Cardiac muscle cell (in vitro differentiated cells and primary cell): ENCODE data around the gene ZNF669. TPM values are rescaled to one million over a fixed set of nuclear protein-coding genes. Genes with fewer than 3 reads are reported as not detected.
A peak's percentile ranks its signal among the peaks of the same experiment; 100 is the strongest.
"Not testable (repeated sequence)": the region's sequence is repeated elsewhere in the genome, so short reads cannot be mapped to it uniquely, and the experiment has no call there.

ENCODE experiments used
- DNase-seq, 2 donors: peaks; one replicate each; pipeline versions ENCODE4 v3.0.0 to v3.0.0-alpha.2; 2010 to 2017; ENCODE audit warnings: low read depth in 1 of 2, low spot score in 1 of 2
- H3K27ac ChIP-seq: fragments of 200-600 bp; sonication (generic); 2 replicates; pipeline ENCODE4 v1.5.1; 2016
- H3K27me3 ChIP-seq: fragments of 200-600 bp; sonication (generic); 2 replicates; pipeline ENCODE4 v1.6.0; 2016; ENCODE audit warnings: control low read depth
- H3K36me3 ChIP-seq: fragments of 200-600 bp; sonication (generic); 2 replicates; pipeline ENCODE4 v1.5.1; 2016; ENCODE audit warnings: control low read depth
- H3K4me1 ChIP-seq: fragments of 200-600 bp; sonication (generic); 2 replicates; pipeline ENCODE4 v1.8.1; 2017; ENCODE audit warnings: low read depth, mild to moderate bottlenecking, mixed run types
- H3K4me3 ChIP-seq: fragments of 200-600 bp; sonication (generic); 2 replicates; pipeline ENCODE4 v1.5.1; 2016; ENCODE audit warnings: mild to moderate bottlenecking
- H3K9me3 ChIP-seq: fragments of 200-600 bp; sonication (generic); 2 replicates; pipeline ENCODE4 v1.5.1; 2017; ENCODE audit warnings: low read depth, mild to moderate bottlenecking, control low read depth
- CTCF ChIP-seq: IDR thresholded peaks from 2 replicates; pipeline ENCODE4 v1.5.1; 2012; ENCODE audit warnings: low read depth, mild to moderate bottlenecking, low read length
- polyA plus RNA-seq: library from polyadenylated mRNA; unstranded; fragments of >200 nt; fragmentation: Nextera tagmentation; extraction: Ambion mirVana; gene quantifications from 2 replicates; pipeline ENCODE4 v1.2.1, GENCODE V29; 2016
- total RNA-seq: library from RNA; depleted of rRNA; stranded (reverse); fragments of >200 nt; gene quantifications from 2 replicates; pipeline ENCODE4 v1.2.3, GENCODE V29; 2016

Gene ZNF669
- total and polyA plus RNA-seq, 2 experiments from 2014 or later, result 4.4 to 23.2 TPM

GRCh38 chr1:247131236-247131635 is 27.1 kb upstream of the ZNF669 start:
- Histone ChIP-seq H3K36me3 (no peaks in the 10 kb centered on the region), H3K4me1 (no peaks in the 10 kb centered on the region), H3K4me3 (no peak overlapping the region), H3K27ac (no peak overlapping the region), H3K9me3 (no peaks in the 10 kb centered on the region), H3K27me3 (no peaks in the 10 kb centered on the region)
- no peak for TF ChIP-seq CTCF
- DNase-seq, result no peak

GRCh38 chr1:247127519-247128282 is 23.5 kb upstream of the ZNF669 start:
- DNase-seq, result not testable (repeated sequence)
- peak overlapping the region; percentile 49 for H3K27ac ChIP-seq

GRCh38 chr1:247126601-247127000 is 22.4 kb upstream of the ZNF669 start:
- not testable (repeated sequence) for H3K27me3 ChIP-seq, H3K27ac ChIP-seq, DNase-seq, H3K4me3 ChIP-seq, H3K36me3 ChIP-seq, H3K9me3 ChIP-seq, H3K4me1 ChIP-seq

More at GRCh38 chr1:247127519-247128282, 23.5 kb upstream of the ZNF669 start:
- H3K4me1 ChIP-seq, H3K27me3 ChIP-seq, H3K9me3 ChIP-seq, H3K36me3 ChIP-seq: not testable (repeated sequence)
- H3K4me3 ChIP-seq, result peak overlapping the region; percentile 4

- not testable (repeated sequence) for H3K4me3 ChIP-seq, H3K27me3 ChIP-seq, H3K36me3 ChIP-seq, DNase-seq, H3K9me3 ChIP-seq, H3K27ac ChIP-seq, H3K4me1 ChIP-seq
These were observed 22.0 kb upstream of the ZNF669 start for GRCh38 chr1:247126166-247126565.

- TF ChIP-seq CTCF, result no peak
- Histone ChIP-seq H3K4me3 (no peak overlapping the region), H3K27me3 (no peaks in the 10 kb centered on the region), H3K36me3 (no peaks in the 10 kb centered on the region), H3K4me1 (no peaks in the 10 kb centered on the region), H3K9me3 (no peaks in the 10 kb centered on the region), H3K27ac (no peak overlapping the region)
- no peak for DNase-seq
These were observed 17.2 kb upstream of the ZNF669 start for GRCh38 chr1:247121382-247121781.

- not testable (repeated sequence) for DNase-seq, H3K4me3 ChIP-seq, H3K27ac ChIP-seq, H3K36me3 ChIP-seq, H3K27me3 ChIP-seq, H3K4me1 ChIP-seq, H3K9me3 ChIP-seq
These were observed 16.2 kb upstream of the ZNF669 start for GRCh38 chr1:247120408-247120668.

GRCh38 chr1:247119600-247120407 is 15.6 kb upstream of the ZNF669 start:
- no peaks in the 10 kb centered on the region for H3K27me3 ChIP-seq

More at GRCh38 chr1:247119600-247120407, 15.6 kb upstream of the ZNF669 start:
- H3K4me3 ChIP-seq, result no peak overlapping the region
- no peak overlapping the region for H3K27ac ChIP-seq
- no peaks in the 10 kb centered on the region for H3K9me3 ChIP-seq
- no peaks in the 10 kb centered on the region for H3K36me3 ChIP-seq
- H3K4me1 ChIP-seq, result no peaks in the 10 kb centered on the region
- no peak for TF ChIP-seq CTCF
- DNase-seq, result no peak
